HG02973 (cell line): ENCODE measurements around the gene SETBP1.

Experiments
- ATAC-seq: cut with Tn5 transposase; IDR thresholded peaks from one replicate; pipeline ENCODE4 v1.9.1; 2021; ENCODE audit warnings: moderate library complexity; ENCODE audit not compliant: unreplicated experiment

SETBP1 gene

DNA sequence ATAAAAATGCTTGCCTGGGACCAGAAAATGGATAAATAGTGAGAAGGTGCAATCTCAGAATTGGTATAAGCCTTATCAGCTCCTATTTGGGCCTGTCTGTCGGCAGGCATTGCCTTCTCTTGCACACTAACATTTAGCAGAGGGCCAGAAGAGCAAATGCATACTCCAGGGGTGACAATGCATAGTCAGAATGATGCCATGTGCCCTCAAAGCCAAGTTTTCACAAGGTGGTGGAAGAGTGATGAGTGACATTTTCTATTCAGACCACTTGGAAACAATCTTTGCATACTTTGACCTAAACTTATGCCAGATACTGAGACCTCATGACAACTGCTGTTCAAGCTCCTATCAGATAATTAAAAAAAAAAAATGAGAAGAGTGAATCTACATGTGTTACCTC, 276.3 kb downstream of the SETBP1 start:
- ATAC-seq, result no peak

- no peak for ATAC-seq
Measured at GRCh38 chr18:44957461-44957860, 276.8 kb downstream of the SETBP1 start.

DNA sequence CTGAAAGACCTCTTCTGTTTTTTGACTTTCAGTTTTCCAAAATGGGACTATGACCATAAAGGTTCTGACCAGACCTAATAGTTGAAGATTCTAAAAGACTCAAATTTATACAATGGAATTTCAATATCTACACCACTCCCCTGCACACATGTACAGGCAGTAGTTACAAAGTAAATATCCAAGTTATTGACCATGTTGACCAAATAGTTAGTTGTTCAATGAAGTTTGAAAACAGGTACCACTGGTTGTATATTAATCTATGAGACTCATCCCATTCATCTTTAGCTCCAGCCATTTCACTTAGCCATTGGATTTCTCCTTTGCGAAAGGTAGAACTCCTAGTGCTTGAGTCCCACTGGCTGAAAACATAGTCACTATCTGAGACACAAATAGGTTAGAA, 277.4 kb downstream of the SETBP1 start:
- no peak for ATAC-seq

DNA sequence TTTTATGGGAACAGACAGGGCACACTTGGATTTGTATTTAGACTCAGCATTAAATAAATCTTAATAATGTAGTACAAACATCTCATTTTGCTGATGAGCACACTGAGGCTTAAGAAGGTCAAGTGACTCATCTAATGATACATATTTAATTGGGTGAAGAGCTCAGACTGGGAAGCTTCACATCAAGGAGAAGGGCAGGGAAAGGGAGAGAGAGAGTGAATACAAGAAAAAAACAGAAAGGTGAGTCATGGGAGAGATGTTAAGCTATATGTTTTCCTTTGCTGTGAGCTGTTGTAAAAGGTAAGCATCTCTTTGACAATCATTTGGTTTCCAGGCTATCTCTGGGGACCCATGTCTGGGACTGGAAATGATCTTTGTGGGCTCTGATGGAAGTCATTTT, 277.8 kb downstream of the SETBP1 start:
- ATAC-seq, result no peak

DNA sequence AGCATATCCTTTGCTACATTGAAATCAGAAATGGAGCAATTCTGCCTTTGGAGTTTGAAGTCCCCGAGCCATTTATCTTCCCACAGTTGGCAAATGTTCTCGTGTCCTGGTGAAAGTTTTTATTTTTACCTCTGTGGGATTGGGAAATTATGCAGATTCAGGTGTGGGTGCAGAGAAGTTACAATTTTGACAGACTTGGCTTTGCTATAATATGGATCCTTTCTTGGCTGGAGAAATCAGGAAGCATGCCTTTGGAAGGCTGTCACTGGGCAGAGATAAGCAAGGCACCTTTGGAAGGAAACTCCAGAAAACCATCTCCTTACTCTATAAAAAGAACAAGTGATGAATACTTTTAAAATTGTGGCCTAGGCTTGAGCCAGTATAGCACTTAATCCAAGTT, 278.3 kb downstream of the SETBP1 start:
- no peak for ATAC-seq

DNA sequence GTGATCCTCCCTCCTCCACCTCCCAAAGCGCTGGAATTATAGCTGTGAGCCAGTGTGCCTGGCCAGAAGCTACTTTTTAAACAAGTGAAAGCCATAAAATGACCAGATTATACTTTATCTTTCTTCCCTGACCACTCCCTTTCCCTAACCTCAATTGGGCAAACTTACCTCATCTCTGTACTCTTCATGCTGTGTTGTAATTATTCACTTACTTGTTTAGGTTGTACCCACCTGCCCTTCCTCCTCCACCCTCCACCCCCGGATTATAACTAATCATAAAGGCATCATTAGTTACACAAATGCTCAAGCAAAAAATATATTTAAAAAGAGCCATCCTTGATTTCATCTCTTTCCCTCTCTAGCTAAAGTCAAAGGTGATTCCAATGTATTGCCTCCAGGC, 279.9 kb downstream of the SETBP1 start:
- ATAC-seq, result no peak

DNA sequence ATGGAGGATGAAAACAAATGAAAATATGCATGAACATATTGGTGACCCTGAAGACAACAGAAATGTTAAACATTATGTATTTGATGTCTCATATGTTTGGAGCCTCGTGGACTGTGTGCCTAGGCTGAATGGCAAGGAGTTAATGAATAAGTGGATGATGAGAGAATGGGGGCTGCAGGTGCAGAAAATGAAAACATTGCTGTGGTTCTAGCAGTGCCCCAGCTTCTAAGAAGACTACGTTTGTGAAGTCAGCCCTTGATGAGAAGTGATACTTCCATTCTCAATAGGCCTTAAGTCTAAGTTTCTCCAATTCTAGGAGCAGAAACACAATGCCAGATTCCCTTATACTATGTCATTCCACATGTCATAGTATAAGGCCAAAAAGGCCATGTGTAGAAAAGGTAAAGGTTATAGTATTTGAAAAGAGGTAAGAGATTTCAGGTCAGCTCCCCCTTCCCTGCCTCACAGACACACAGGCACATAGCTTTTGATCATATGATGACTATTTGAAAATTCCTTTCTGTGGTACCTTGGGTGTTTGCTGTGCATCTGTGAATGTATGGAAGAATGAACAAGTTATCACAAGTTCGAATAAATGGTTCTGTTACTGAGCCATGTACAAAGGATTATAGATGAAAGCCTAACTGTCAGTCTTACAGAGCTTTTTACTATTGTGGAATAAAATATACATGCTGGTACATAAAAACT, 280.8 kb downstream of the SETBP1 start:
- no peak for ATAC-seq

- no peak for ATAC-seq
Measured at GRCh38 chr18:44967599-44967998, 286.9 kb downstream of the SETBP1 start.

GRCh38 chr18:44968336-44968735, 287.6 kb downstream of the SETBP1 start:
- ATAC-seq, result no peak

DNA sequence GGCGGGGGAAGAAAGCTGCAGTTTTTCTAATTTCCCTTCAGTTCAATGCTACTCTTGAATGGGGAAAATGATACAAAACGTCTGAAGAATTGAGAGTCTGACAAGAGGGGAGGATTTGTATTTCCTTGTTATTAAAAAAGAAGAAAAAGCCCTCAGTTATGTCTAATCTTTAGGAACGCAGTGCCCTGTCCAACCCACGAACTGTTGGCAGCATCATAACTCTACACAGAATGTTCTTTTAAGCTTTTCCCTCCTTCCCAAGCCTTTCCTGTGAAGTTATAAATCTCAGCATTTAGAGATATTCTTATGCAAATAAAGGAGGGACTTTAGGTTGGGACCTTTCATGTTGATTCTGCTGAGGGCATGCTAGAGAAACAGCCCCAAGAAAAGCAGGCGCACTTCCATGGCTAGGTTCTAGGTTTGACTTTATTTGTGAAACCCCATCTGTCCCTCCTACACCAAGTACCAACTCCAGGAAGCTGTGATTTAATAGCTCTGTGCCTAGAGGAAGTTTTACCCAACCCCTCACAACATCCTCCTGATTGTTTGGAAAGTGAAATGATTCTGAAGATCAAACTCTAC, 288.6 kb downstream of the SETBP1 start:
- no peak for ATAC-seq

GRCh38 chr18:44973282-44973681, 292.6 kb downstream of the SETBP1 start:
- no peak for ATAC-seq

DNA sequence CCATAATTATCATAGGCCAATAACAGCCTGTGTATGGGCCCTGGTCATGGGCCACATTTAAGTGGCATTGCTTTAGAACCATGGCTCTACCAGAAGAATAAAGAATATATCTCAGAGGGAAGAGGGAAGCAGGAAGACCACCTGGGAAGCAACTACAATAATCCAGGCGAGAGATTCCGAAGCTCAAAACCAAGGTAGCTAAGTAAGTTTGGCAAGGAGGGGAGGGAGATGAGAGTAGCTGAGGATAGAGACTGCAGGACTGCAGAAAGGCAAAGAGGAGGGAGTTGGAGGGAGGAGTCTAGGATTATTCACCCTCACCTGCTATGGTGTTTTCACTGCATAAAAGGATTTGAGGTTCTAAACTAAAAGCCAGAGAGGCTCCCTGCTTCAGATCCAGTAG, 293.5 kb downstream of the SETBP1 start:
- no peak for ATAC-seq

DNA sequence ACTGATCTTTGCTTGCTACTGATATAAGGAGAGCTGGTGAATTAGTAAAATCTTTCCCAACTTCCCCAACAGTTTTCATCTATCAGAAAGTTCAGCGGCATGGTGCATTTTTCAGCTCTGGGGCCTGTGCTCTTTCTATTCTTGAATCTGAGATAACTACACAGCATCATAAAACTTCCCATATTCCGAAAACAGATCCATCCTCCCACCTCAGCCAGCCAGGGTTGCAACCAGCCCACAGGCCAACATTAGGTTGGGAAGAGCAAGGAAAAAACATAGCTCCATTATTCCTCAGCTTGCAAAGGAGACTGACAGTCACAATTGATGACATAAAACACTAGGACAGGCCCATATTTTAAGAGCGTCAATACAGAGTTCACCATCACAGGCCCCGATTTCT, 297.2 kb downstream of the SETBP1 start:
- no peak for ATAC-seq

DNA sequence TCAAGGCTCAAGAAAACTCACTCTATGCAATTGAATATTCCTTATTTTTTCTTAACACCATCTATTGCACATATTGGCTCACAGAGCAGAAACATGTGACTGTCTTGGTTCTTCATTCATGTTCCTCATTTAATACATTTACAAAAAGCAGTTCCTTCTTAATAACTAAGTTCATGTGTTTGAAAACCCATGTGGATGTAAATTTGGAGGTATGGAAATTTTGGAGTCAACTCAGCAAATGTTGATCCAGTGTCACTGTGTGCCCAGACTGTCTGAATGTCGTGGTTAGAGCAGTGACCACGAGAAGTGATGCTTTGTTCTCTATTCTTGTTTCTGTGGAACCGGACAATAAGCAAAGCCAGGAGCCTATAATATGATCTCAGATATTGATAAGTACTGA, 299.1 kb downstream of the SETBP1 start:
- no peak for ATAC-seq

DNA sequence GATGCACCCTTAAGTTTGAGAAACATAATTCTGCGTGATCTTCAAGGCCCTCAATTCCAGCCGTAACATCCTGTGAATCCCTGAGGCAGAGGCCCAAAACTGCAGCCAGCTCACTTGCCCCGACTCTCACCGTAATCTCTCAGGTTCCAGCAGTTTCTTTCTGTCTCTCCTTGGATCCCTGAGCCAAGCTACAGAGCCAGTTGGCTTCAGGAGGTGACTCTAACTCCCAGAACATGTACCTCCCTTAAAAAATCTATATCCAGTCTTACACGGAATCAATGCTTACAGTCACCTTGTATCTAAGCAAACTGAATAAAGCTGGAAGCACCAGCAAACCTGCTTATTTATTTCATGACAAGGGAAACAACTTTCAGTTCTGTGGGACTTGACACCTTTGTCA, 300.4 kb downstream of the SETBP1 start:
- no peak for ATAC-seq

- no peak for ATAC-seq
Measured at GRCh38 chr18:44986933-44987332, 306.2 kb downstream of the SETBP1 start.

DNA sequence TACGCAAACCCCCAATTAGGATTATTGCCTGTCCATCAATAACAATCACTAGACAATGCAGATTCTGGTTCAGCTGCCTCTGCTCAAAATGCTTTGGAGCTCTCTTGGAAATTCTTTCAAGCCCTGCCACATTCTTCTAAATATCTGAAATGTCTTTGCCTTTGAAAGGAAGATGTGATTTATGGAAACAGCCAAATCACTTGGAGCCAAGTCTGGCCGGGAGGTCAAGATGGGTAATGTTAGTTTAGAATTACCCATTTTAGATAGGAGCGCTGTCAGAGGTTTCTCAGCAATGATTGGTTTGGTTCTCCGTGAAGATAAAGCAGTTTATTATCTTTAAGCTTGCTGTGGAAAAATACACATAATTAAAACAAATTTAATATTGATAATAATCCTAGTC, 306.7 kb downstream of the SETBP1 start:
- no peak for ATAC-seq

DNA sequence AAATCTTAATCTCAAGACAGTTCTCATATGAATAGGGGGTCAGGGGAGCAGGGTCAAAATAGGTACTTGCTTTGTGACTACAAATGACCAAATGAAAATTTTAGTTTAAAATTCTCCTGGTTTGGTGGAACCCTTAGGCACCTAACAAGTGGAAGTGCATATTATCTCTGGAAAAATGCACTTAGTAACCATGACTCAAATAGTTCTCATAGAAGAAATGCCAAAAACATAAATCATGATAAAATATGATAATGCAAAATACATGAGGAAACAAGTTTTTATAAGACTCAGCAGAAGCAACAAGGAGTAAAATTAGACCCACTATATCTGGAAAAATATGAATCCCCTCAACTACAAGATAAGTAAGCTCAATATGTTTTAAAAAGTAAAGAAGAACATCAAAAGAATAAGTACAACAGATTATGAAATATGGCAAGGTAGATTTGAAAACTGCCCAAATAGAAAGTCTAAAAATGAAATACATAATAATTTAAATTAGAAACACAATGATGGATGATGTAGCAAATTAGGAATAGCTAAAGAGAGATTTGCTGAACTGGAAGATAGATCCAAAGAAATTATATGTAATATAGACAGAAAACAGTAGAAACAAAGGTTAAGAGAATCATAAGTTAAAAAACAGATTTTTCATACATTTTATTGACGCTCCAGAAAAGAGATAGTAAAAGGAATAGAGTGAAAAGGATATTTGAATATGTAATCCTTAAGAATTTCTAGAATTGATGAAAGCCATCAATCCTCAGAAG, 308.3 kb downstream of the SETBP1 start:
- ATAC-seq, result no peak

DNA sequence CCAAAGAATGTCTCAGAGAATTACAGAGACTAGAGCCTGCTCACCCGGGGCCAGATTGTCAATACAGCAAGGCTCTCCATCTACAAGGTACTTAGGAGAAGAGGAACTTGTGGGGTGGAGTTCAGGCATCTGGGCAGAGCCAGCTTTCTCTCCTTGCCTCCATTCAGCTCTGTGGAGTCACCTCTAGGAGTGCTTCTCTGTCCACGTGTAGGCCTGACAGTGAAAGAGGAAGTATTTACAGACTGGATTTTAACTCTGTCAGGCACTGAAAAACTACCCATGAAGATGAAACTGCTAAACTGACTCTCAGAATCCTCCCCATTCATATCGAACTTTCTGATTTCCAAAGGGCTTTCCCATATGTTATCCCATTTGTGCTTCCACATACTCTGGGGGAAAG, 315.6 kb downstream of the SETBP1 start:
- no peak for ATAC-seq

- no peak for ATAC-seq
Measured at GRCh38 chr18:44997174-44997573, 316.5 kb downstream of the SETBP1 start.

DNA sequence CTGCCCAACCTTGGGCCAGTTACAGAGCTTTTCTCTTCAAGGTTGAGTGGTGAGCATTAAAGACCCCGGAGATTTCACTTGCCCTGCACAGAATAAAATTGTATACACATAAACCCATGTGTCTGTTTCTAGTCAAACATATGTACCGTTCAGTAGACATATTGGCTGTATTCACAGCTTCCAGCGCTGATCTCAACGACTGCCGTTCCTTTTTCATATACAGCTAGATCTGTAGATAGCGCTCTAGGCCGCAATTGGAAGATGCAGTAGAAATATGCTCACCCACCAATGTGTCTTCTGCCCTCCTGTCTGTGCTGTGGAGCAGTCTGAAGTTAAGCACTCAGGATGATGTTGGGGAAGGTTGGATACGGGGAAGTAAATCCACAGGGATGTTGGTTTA, 317.7 kb downstream of the SETBP1 start:
- ATAC-seq, result no peak

GRCh38 chr18:45004546-45005080, 323.9 kb downstream of the SETBP1 start:
- no peak for ATAC-seq
